Activated naive CD8-positive, alpha-beta T cell treated with anti-CD3 and anti-CD28 coated beads for 36 hours (primary cell): Measurements from ENCODE around the gene MCM3AP. TPM values are rescaled to one million over a fixed set of nuclear protein-coding genes. Genes with fewer than 3 reads are reported as not detected.
"Not testable (repeated sequence)": the region's sequence is repeated elsewhere in the genome, so short reads cannot be mapped to it uniquely, and the experiment has no call there.

Source experiments
- DNase-seq: peaks from one replicate; pipeline ENCODE4 v3.0.0; 2021
- H3K27ac Mint-ChIP-seq: one replicate; pipeline ENCODE4 v1.8.0; 2022; ENCODE audit warnings: mild to moderate bottlenecking, moderate library complexity, mixed read lengths
- H3K27me3 Mint-ChIP-seq: one replicate; pipeline ENCODE4 v1.8.0; 2022; ENCODE audit warnings: mild to moderate bottlenecking, mixed read lengths
- H3K36me3 Mint-ChIP-seq: one replicate; pipeline ENCODE4 v1.8.0; 2021; ENCODE audit warnings: mild to moderate bottlenecking, mixed read lengths
- H3K4me1 Mint-ChIP-seq: one replicate; pipeline ENCODE4 v1.8.0; 2021; ENCODE audit warnings: mixed read lengths
- H3K4me3 Mint-ChIP-seq: one replicate; pipeline ENCODE4 v1.8.0; 2022; ENCODE audit warnings: mild to moderate bottlenecking, moderate library complexity, mixed read lengths
- H3K9me3 Mint-ChIP-seq: one replicate; pipeline ENCODE4 v1.8.0; 2022; ENCODE audit warnings: mixed read lengths
- total RNA-seq, 2 experiments: library from RNA; stranded (reverse); gene quantifications; one replicate each; pipeline ENCODE4 v1.2.3, GENCODE V29; 2021

Gene MCM3AP
- total RNA-seq, 2 experiments from 2014 or later, result 112 to 117 TPM

- Mint-ChIP-seq H3K9me3 (peaks cover under 1% of the 10 kb centered on the region), H3K27ac (no peak overlapping the region), H3K36me3 (peaks cover 20% of the 10 kb centered on the region), H3K4me3 (no peak overlapping the region), H3K4me1 (peaks cover 28% of the 10 kb centered on the region), H3K27me3 (no peaks in the 10 kb centered on the region)
- DNase-seq, result no peak
Observed at GRCh38 chr21:46226146-46226545, 59.3 kb downstream of the MCM3AP start.

DNA sequence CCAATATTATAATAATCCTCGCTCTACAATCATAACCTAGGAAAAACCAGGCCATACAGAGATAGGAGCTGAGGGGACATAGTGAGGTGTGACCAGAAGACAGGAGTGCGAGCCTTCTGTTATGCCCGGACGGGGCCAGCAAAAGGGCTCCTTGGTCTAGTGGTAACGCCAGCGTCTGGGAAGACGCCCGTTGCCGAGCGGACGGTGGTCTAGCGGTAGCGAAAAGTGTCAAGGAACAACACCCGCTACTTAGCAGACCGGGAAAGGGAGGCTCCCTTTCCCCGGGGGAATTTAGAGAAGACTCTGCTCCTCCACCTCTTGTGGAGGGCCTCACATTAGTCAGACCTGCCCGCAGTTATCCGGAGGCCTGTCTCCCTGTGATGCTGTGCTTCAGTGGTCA lies 61.8 kb downstream of the MCM3AP start:
- H3K27me3 Mint-ChIP-seq, DNase-seq, H3K9me3 Mint-ChIP-seq, H3K4me3 Mint-ChIP-seq, H3K36me3 Mint-ChIP-seq, H3K27ac Mint-ChIP-seq: not testable (repeated sequence)
- peaks cover 20% of the 10 kb centered on the region for H3K4me1 Mint-ChIP-seq

DNA sequence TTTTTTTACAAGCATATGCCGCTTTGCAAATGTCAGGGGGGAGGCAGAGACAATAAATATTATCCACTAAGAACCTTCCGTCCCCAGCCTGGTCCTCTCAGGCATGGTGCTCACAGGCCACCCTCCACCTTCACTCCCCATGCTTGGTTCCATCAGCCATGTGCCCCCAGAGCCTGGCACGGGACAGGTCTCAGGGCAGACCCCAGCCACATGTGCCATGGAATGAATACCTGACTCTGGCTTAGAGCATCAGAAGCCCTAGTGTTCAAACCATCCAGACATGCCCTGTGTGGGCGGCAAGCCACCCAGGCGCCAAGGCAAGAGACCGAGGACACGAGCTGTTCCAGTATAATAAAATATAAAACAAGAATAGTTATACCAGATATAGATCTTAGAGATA lies 62.2 kb downstream of the MCM3AP start:
- no peak overlapping the region for H3K27ac Mint-ChIP-seq
- H3K27me3 Mint-ChIP-seq, result no peaks in the 10 kb centered on the region
- no peak for DNase-seq
- H3K4me1 Mint-ChIP-seq, result peaks cover 20% of the 10 kb centered on the region
- H3K36me3 Mint-ChIP-seq, result peaks cover 9% of the 10 kb centered on the region
- H3K9me3 Mint-ChIP-seq, result no peaks in the 10 kb centered on the region
- no peak overlapping the region for H3K4me3 Mint-ChIP-seq

DNA sequence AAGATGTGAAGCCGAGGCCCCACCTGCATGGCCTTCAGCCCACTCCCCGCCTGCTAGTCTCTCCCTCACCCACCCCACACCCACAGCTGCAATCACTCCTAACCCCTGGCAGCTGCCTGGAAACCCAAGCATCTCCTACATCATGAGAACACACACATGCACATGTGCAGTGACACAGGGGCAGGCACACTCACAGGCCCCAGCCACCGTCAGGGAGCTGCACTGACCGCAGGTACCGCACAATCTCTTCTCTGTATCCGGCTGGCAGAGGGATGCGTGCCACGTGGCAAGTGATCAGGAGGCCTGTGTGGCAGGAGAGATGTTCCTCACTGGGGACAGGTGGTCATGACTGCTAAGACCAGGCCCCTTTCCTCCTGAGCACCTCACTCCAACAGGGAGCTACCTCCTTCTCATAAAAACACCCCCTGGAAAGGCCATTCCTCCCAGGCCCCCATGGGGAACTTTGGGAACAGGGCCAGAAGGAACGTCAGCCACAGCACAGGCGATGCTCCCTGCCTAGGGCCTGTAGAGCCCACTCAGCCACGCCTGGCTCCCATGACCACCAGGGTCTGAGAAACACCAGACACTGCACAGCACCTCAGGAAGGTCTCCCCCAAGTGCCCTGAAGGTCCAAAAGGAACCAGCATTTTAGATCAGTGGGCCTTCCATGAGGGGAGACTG lies 62.8 kb downstream of the MCM3AP start:
- no peak overlapping the region for H3K4me3 Mint-ChIP-seq
- no peaks in the 10 kb centered on the region for H3K9me3 Mint-ChIP-seq
- no peak for DNase-seq
- peaks cover 9% of the 10 kb centered on the region for H3K36me3 Mint-ChIP-seq
- no peaks in the 10 kb centered on the region for H3K27me3 Mint-ChIP-seq
- peaks cover 16% of the 10 kb centered on the region for H3K4me1 Mint-ChIP-seq
- no peak overlapping the region for H3K27ac Mint-ChIP-seq

DNA sequence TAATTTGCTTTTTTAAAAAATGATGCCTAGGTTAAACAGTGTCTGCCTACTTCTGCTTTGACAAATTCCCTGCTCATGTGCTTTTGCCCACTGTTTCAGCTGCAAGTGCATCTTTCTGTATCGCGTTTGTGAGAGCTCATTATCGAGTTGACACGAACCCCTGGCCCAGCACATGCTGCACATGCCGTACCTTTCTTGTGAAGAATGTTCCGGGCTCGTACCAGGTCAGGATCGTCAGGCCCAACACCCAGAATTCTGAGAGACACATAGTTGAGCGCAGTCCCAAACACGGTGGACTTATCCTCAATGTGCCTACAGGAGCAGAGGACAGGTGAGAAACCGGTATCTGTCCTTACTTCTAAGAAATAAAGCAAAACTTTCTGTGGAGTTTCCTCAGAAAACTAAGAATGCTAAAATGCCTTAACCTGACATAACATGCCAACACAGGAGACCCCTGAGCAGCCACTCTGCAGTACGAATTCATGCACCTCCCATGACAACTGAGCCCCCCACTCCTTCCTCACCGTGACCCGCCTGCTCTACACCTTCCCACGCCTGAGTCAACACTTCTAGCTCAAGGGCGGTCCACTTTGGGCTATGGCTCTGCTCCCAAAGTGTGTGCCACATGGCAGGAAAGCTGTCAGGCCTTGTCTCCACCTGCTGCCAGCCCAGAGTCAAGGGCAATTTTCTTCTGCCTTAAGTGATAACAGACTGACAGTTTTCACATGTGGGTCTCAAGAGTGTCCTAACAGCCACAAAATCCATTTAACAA lies 63.6 kb downstream of the MCM3AP start:
- Mint-ChIP-seq H3K27me3 (no peaks in the 10 kb centered on the region), H3K4me3 (no peak overlapping the region), H3K27ac (no peak overlapping the region), H3K36me3 (peaks cover 9% of the 10 kb centered on the region), H3K9me3 (no peaks in the 10 kb centered on the region), H3K4me1 (peaks cover 8% of the 10 kb centered on the region)
- DNase-seq, result no peak

- Mint-ChIP-seq H3K27me3 (no peaks in the 10 kb centered on the region), H3K4me3 (no peak overlapping the region), H3K4me1 (no peaks in the 10 kb centered on the region), H3K9me3 (no peaks in the 10 kb centered on the region), H3K27ac (no peak overlapping the region), H3K36me3 (peaks cover 8% of the 10 kb centered on the region)
- no peak for DNase-seq
Observed at GRCh38 chr21:46220847-46221246, 64.6 kb downstream of the MCM3AP start.

GRCh38 chr21:46220275-46220810 lies 65.1 kb downstream of the MCM3AP start:
- Mint-ChIP-seq H3K4me1 (no peaks in the 10 kb centered on the region), H3K27me3 (no peaks in the 10 kb centered on the region), H3K4me3 (no peak overlapping the region), H3K9me3 (no peaks in the 10 kb centered on the region), H3K27ac (no peak overlapping the region), H3K36me3 (peaks cover 7% of the 10 kb centered on the region)
- DNase-seq, result no peak

DNA sequence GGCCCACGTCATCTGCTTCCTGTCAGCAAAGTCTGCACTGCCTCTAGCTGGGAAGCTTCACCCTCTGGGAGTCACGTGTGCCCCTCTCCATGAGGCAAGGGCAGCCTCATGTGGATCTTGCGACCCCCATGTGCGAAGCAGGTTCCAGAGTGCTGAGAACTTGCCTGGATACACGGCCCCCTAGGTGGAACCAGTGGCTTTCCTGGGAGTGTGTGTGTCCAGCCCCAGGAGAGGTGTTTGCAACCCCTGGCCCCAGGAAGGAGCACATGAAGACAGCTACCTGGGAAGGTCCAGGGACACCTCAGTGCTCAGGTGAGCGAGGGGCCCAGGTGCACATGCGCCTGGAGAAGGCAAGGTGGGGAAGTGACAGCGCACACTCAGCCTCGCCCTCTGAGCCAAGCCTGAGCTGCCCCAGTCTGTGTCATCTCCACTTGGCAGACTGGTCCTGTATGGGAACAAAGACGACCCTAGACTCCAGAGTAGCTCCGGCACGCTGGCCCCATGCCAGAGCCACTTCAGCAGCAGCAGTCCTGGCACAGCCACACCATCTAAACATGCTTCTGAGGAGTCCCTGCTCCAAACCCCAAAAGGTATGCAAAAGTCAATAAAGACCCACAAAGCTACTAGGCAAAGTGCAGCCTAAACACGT lies 65.7 kb downstream of the MCM3AP start:
- no peaks in the 10 kb centered on the region for H3K9me3 Mint-ChIP-seq
- H3K4me1 Mint-ChIP-seq, result no peaks in the 10 kb centered on the region
- H3K4me3 Mint-ChIP-seq, result no peak overlapping the region
- no peaks in the 10 kb centered on the region for H3K27me3 Mint-ChIP-seq
- DNase-seq, result no peak
- H3K36me3 Mint-ChIP-seq, result peaks cover 7% of the 10 kb centered on the region
- H3K27ac Mint-ChIP-seq, result no peak overlapping the region

DNA sequence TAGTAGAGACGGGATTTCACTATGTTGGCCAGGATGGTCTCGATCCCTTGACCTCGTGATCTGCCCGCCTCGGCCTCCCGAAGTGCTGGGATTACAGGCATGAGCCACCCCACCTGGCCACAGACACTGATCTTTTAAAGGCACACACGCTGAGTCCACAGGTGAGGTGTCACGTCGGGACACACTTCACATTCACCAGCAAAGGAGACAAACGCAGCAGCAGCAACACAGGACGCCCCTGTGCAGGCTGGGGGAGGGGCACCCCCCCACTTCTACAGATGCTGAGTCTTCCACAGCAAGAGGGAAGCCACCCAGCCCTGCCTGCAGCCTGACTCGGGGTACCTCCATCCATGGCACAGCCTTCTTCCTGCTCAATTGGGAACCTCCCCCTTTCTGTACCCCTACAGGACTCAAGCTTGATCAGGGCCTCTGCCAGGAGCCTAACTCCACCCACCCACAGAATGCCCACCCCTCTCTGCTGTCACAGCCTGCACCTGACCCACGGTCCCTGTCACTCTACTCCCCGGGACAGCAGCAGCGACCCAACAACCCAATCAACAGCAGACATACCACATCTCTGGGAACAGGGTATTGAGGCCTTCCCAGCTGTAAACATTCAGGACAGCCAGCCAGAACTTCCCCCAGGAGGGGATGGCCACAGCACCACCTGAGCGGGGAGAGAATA lies 66.4 kb downstream of the MCM3AP start:
- no peak overlapping the region for H3K27ac Mint-ChIP-seq
- H3K4me1 Mint-ChIP-seq, result no peaks in the 10 kb centered on the region
- H3K27me3 Mint-ChIP-seq, result no peaks in the 10 kb centered on the region
- no peak for DNase-seq
- H3K9me3 Mint-ChIP-seq, result no peaks in the 10 kb centered on the region
- H3K36me3 Mint-ChIP-seq, result peaks cover 5% of the 10 kb centered on the region
- no peak overlapping the region for H3K4me3 Mint-ChIP-seq

DNA sequence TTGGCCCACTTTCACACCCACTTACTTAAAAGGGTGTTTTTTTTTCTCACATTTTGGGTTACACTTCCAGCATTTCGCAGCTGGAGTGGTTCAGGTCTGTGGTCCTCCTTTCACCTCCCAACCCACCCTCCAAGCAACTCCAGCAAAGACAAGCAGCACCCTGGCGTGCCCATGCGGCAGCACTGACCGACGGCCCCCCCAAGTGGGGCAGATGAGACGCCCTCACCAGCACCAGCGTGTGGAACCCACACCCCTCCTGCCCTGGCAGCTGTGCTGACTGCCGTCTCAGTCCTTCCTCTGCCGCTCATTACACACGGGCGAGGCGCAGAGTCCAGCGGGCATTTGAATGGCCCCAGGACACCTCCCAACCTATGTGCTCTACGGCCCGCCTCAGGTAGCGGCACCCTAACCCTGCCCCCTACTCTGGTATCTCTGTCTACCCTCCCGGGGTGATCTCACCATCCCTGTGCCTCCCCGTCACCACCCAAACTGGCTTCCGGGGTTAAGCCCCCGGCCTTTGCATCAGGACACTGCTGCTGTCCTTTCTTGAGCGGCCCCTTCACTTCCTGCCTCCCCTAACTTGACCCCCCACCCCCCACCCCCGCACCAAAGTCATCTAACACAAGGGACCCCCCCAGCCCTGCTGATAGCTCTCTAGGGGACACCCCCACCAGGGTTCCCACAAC lies 67.8 kb downstream of the MCM3AP start:
- no peaks in the 10 kb centered on the region for H3K9me3 Mint-ChIP-seq
- H3K27me3 Mint-ChIP-seq, result no peaks in the 10 kb centered on the region
- no peaks in the 10 kb centered on the region for H3K4me1 Mint-ChIP-seq
- DNase-seq, result no peak
- no peak overlapping the region for H3K4me3 Mint-ChIP-seq
- peaks cover 4% of the 10 kb centered on the region for H3K36me3 Mint-ChIP-seq
- no peak overlapping the region for H3K27ac Mint-ChIP-seq

DNA sequence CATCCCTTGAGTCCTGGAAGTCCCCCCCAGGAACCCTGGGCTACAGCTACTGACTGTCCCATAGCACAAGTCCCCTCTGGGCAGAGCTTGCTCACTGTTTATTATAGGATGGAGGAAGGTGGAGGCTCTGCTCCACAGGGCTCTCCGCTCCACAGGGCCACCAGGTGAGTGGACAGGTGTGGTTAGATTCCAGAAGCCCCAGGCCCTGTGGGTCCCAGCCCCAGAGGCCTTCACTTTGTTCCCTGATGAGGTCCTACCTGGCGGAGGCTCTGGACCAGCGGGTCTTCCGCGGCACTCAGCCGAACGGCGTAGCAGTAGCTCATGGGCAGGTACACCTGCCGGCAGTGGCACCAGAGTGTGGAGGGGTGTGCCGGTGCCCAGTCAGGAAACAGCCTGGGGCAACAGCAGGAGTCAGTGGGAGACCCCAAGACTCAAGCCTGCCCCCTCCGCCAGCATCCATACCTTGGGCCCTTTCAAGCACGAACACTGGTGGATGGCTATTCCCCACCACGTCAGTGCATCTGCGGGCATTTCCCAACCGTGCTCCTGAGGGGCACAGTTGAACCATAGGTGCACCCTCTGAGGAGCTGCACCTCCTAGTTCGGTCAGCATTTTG lies 69.2 kb downstream of the MCM3AP start:
- H3K27ac Mint-ChIP-seq, result peak overlapping the region; percentile 58
- peaks cover 4% of the 10 kb centered on the region for H3K36me3 Mint-ChIP-seq
- no peaks in the 10 kb centered on the region for H3K4me1 Mint-ChIP-seq
- no peak for DNase-seq
- H3K9me3 Mint-ChIP-seq, result no peaks in the 10 kb centered on the region
- no peak overlapping the region for H3K4me3 Mint-ChIP-seq
- no peaks in the 10 kb centered on the region for H3K27me3 Mint-ChIP-seq

DNA sequence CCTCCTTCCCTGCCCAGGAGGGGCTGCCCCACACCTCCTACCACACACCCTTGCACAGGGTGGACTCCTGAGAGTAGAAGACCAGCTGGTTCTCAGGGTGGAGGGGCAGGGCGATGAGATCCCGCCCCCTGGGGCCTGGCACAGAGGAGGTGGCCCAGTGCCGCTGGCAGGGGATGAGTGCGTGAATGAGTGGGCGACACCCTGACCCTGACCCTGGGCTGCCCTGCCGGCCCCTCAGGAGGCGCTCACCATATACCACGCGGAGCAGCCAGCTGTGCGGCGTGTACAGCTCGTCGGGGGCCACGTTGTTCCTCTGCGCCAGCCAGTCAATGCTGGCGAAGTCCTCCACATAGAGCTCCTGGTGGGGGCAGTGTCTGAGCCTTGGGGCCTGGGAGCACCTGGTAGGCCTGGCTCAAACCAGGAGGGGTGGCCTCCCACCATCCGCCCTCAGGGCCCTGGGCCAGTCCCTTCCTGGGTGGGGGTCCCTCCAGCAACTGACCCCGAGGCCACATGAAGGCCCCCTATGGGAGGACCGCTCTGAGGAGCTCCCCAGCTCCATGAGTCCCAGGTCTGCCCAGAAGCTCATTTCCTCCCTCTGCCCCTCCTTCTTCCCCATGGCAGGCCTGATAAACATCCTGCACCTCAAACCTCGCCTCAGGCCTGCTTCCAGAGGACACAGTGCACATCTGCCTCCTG lies 69.8 kb downstream of the MCM3AP start:
- H3K4me1 Mint-ChIP-seq, result no peaks in the 10 kb centered on the region
- peaks cover 2% of the 10 kb centered on the region for H3K36me3 Mint-ChIP-seq
- H3K9me3 Mint-ChIP-seq, result no peaks in the 10 kb centered on the region
- no peaks in the 10 kb centered on the region for H3K27me3 Mint-ChIP-seq
- H3K4me3 Mint-ChIP-seq, result no peak overlapping the region
- H3K27ac Mint-ChIP-seq, result peak overlapping the region; percentile 58
- no peak for DNase-seq

- Mint-ChIP-seq H3K27ac (no peak overlapping the region), H3K4me1 (no peaks in the 10 kb centered on the region), H3K4me3 (no peak overlapping the region), H3K36me3 (no peaks in the 10 kb centered on the region), H3K27me3 (no peaks in the 10 kb centered on the region), H3K9me3 (no peaks in the 10 kb centered on the region)
- no peak for DNase-seq
Observed at GRCh38 chr21:46214478-46215340, 70.7 kb downstream of the MCM3AP start.
